GM21367 (cell line): ENCODE data around the gene TIMELESS.
"Not testable (repeated sequence)": the region's sequence is repeated elsewhere in the genome, so short reads cannot be mapped to it uniquely, and the experiment has no call there.

Source experiments
- ATAC-seq: cut with Tn5 transposase; IDR thresholded peaks from one replicate; pipeline ENCODE4 v1.9.1; 2021; ENCODE audit not compliant: unreplicated experiment

Gene TIMELESS

DNA sequence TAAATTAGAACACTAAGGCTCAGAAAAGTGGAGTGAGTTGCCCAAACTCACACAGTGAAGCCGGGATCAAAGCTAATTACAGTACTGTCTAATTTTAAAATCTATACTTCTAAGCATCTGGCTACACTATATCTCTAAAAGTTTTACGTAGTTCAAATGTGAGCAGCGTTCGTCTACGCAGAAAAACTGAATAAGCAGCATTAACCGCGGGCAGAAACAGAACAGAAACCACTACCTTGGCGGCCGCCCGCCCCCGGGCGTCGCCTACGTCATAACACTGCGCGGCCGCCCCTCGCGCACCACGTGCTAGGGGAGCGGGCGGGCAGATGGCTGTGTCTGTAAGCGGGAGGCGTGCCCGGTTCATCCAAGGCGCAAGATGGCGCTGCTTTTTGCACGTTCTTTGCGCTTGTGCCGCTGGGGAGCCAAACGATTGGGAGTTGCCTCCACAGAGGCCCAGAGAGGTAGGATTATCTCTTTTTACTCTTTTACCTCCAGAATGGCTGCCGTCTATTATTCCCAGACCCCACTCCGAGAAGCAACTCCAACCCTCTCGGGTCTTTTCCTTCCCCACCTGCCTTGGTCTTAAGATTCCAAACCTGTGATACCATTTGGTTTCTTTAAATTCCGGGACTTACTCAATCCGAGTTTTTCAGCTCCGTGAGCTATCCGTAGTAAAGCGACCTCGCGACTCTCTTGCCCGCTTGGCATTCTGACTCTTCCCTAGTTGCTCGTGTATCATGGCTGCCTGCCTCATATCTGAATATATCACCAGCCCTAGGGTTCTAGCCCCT, 19.2 kb upstream of the TIMELESS start, which contains the start of gene SPRYD4:
SPRYD4 (plus strand) TSS at position 363 of the 791 bp plus-strand sequence; CDS start at position 377, 14 bp downstream.
- ATAC-seq: peak; percentile 83

DNA sequence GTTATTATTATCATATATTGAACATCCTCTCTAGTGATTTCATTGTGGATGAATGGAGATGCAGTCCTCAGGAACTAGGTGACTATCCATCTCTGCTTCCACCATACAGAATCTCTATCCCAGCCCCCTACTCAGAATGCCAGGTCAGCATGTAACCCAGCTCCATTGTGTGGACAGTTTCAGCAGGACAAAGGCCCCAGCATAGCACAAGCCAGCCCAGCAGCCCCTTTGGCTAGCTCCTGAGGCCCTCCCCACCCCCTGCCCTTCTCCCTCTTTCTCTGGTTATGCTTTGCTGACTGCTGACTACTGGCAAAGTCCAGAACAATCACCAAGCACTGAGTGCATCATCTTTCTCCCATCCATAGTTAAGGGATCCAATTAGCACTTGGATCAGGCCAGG, 13.3 kb upstream of the TIMELESS start:
- no peak for ATAC-seq

DNA sequence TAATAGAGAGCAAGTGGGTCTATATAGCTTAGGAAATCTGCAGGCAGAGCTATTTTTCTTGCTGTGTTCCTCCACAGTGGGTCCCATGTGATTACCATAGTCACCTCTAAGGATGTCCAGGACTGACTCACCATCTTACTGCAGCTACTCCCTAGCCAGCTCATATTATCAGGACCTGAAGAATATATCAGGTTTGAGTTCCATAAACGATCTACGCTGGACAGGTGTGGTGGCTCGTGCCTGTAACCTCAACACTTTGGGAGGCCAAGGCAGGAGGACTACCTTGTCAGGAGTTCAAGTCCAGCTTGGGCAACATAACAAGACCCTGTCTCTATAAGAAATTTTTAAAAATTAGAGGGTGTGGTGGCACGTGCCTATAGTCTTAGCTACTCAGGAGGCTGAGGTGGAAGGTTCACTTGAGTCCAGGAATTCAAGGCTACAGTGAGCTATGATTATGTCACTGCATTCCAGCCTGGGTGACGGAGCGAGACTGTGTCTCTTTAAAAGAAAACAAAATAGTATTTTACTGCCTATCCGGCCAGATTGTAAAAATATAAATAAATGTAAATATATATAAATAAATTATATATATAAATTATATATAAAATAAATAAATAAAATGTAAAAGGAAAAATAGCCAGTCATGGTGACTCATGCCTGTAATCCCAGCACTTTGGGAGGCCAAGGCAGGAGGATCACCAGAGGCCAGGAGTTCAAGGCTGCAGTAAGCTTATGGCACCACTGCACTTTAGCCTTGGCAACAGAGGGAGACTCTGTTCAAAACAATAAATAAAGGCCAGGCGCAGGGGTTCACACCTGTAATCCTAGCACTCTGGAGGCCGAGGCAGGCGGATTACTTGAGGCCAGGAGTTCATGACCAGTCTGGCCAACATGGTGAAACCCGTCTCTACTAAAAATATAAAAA, 12.3 kb upstream of the TIMELESS start:
- no peak for ATAC-seq

DNA sequence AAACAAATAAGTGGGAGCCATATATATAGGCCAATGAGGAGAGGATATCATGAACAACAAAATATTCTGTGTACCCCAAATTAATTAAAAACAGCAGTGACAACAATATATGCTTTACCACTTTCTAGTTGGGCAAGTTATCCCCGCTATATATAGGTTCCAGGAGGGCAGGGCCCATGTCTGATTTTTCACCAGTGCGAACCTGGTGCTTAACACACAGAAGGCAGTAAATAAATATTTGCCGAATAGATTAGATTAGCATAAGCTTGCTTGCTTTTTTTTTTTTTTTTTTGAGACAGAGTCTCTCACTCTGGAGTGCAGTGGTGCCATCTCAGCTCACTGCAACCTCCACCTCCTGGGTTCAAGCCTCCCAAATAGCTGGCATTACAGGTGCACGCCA, 8.6 kb upstream of the TIMELESS start:
- no peak for ATAC-seq

DNA sequence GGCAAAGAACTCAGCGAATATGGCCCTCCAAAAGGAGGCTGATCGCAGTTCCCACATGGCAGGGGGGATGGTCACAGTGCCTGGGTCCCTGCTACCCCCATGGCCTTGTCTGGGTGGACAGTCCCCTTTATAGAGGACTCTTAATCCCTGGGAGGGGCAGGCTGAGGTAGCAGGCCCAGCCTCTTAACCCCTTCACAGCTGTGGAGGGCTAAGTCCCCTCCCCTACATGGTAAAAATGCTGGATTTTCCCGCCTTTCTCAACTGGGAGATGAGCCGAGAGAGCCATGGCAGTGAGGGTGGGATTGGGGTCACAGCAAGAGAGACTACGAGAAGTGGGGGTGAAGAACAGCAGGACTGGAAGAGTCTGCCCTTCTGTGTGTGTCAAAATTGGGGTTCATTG, 5.3 kb upstream of the TIMELESS start, which contains the start of gene MIP:
MIP (minus strand) TSS at position 101 of the 400 bp plus-strand sequence; CDS start at position 57, 44 bp downstream.
- no peak for ATAC-seq

DNA sequence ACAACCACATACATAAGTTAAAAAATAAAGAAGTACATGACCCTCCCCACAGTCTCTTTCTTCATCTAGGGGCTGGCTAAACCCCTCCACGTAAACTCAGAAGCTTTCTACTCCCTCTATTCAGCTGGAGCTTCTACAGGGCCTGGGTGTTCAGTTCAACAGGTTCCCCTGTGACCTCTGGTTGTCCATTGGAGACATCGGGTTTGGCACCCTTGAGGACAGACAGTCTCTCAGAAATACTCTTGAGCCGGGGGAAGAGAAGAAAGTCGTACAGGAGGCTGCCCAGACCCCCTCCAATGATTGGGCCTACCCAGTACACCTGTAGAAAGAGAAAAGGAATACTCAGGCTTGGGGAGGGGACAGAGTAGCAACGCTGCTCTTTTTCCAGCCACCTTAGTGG, 1.9 kb upstream of the TIMELESS start:
- ATAC-seq: no peak

DNA sequence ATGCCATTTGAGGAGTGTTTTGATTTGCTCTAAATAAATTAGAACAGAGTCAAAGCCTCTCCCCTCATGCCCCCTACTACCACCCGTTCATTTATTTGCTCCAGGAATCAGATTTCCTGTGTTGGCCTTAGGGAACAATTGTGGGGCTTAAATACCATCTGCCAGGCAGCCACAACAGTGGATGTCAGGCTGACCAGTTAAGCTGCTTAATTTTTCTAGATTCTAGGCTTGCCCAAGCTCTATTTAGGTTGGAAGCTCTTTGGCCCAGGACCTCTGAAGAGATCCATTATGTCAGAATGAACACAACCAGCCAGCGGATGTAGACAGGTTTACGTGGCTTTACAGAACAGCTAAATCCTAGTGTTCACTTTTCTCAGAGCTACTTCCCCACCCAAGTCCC, 1.0 kb upstream of the TIMELESS start:
- no peak for ATAC-seq

DNA sequence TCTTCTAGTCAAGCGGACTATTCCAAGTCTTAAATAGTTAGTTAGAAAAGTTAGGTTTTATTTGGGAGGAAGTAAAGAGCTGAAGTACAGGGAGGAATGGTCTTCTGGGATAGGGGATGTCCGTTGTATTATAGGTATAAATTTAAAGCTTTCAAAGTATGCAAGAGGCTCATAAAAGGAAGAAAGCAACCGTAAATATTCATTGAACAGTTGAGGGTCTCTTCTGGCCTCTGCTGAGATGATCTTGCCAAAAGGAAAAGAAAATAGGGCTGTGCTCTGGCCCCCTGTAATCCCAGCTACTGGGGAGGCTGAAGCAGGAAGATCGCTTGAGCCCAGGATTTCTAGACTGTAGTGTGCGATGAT, 377 bp upstream of the TIMELESS start:
- no peak for ATAC-seq

DNA sequence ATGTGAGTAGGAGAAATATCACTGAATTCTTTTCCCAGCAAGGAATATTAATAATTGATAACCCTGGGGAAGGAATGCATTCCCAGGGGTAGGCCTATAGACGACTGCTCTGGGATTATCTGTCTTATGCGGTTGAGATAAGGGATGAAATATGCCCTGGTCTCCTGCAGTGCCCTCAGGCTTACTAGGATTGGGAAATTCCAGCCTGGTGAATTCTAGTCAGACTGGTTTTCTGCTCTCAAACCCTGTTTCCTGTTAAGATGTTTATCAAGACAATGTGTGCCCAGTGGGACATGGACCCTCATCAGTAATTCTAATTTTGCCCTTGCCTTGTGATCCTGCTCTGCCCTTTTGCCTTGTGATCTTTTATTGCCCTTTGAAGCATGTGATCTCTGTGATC, 6.0 kb downstream of the TIMELESS start:
- ATAC-seq: not testable (repeated sequence)

DNA sequence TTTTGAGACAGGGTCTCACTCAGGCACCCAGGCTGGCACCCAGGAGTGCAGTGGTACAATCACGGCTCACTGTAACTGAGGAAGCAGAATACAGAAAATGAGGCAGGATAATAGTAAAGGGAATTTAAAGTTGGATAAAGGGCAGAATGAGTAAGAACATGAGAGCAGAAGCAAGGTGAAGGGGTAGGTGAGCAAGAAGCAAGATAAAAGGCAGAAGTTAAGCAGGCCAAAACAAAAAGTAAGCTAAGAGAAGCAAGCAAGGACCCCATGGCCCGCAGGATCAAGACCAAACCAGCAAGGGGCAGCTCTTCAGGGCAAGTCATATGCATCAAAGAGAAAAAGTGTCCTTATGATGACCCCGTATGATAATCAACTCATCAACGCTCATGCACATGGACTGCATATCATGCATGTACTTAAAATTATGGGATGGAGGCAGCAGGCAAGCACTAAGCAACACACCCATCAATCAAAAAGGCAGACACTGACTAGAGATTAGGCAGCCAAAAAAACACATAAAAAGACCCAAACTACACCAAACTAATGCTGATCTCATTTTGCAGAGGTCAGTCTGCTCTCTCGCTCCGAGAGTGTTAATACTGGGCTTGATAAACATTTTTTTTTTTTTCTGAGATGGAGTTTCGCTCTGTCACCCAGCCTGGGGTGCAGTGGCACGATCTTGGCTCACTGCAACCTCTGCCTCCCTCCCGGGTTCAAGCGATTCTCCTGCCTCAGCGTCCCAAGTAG, 11.6 kb downstream of the TIMELESS start:
- no peak for ATAC-seq

DNA sequence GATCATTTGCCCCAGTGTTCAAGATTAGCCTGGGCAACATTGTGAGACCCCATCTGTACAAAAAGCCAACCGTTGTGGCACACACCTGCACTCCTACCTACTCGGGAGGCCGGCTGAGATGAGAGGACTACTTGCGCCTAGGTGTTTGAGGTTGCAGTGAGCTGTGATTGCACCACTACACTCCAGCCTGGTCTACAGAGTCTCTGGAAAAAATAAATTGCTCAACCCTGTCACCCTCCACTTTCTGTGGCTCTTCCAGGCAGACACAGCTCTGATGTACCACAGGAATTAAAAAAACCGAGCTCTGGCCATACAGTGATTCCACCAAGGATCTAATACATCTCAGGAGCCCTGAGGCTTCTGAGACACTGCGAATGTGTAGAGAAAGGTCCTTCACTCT, 14.4 kb downstream of the TIMELESS start:
- ATAC-seq: no peak

DNA sequence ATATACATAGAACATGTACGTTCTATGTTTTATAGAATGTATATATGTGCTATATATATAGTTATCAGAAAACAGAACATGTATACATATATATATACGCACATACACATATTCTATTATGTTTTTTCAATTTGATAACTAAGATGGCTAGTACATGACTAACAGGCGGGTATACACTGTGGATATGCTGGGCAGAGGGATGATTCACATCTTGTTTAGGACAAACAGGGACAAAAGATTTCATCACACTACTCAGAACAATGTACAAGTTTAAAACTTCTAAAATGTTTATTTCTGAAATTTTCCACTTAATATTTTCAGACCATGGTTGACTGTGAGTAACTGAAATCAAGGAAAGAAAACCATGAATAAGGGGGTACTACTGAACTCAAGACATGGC, 17.4 kb downstream of the TIMELESS start:
- no peak for ATAC-seq

DNA sequence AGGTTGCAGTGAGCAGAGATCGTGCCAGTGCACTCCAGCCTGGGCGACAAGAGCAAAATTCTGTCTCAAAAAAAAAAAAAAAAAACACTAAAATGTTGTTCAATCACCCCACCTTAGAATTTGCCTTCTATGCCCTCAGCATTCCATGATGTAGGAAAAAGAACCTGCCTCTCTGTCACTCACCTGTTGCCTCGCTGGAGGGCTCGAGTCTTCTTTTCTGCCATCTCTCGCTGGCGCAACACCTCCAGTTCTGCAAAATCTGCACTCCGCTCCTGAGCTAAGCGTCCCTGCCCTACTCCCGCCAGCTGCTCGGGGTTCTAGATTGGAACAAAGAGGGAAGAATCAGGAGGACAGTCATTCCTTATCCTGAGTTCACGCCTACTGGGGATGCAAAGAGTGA, 17.9 kb downstream of the TIMELESS start:
- no peak for ATAC-seq

DNA sequence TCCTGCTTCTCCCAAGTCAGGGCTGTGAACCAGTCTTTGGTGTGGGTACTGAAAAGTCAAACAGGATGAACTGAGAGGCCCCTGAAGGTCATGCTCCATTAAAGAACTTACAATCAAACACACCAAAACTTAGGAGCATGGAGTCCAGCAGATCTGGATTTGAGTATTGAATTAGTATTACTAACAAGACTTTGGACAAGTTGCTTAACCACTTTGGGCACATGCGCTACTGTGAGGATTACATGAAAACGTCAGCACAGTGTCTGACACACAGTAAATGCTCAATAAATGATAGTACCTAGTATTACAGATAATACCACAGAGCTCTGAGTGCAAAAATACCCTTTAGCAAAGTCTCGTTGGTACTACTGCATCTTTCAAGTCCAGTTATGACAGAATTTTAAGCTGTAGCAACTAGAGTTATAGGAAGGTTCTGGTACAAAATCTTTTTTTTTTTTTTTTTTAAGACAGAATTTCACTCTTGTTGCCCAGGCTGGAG, 23.2 kb downstream of the TIMELESS start:
- no peak for ATAC-seq

DNA sequence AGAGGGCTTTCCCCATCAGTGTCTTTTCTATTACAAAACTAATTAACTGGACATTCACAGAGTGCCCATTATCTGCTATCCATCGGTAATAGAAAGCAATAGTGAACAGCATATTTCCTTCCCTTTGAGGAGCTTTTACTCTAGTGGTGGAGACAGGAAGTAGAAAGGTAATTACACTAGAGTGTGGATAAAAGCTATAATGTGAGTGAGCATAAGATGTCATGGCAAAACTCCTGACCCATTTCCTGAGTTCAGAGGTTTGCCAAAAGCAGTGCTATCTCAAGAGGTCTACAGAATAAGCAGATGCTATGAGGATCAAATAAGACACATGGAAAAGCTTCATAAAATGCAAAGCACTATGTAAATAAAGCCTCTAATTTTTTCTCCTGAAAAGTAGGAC, 24.0 kb downstream of the TIMELESS start:
- no peak for ATAC-seq

DNA sequence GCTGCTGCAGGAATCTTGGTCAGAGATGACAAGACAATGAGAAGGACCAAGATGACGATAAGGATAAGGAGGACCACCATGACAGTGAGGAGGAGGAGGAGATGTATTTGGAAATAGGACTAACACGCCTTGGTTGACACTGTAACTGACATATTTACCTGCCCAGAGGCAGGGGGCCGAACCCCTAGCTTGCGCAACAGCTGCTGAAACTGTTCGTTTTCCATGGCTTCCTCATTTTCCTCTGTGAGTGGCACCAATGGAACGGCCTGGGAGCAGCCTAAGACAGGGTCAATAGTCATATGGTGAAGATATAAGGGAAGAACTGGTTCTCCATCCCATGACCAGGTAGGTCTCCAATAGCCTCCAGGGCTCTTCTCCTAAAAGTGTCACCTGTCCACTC, 28.8 kb downstream of the TIMELESS start:
- ATAC-seq: no peak

DNA sequence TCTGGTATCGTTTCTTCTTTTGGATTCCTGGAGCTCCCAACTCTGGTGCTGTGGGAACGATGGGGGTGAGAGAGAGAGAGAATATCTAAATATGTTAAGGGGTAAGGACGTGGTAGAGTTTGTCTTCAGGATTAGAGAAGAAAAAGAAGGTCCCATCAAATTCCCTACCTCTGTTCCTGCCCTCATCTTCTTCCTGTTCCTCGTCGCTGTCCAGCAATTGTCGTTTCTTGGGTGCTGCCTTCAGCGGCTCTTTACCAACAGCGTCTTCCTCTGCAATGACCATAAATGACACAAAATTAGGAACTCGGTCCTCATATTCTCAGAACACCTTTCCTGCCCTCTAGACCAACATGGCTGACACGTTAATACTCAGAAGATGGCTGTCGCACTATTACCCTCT, 31.5 kb downstream of the TIMELESS start:
- ATAC-seq: no peak

DNA sequence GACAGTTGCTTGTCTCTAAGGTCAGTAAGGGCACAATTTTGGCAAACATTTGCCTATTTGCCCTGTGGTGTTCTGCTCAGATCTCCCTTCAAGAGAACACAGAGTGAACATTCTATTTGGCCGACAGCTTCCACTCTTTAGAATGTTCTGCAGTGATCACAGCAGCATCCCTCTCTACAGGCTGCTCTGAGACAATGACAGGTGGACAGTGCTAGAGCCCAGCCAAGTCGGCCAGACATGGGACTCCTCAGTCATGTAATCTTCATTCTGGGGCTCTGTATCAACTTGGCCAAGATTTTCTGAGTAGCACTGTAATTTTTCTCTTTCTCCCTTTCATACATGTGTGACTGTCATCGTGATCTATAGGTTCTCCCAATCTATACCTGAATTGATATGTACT, 34.8 kb downstream of the TIMELESS start:
- no peak for ATAC-seq

DNA sequence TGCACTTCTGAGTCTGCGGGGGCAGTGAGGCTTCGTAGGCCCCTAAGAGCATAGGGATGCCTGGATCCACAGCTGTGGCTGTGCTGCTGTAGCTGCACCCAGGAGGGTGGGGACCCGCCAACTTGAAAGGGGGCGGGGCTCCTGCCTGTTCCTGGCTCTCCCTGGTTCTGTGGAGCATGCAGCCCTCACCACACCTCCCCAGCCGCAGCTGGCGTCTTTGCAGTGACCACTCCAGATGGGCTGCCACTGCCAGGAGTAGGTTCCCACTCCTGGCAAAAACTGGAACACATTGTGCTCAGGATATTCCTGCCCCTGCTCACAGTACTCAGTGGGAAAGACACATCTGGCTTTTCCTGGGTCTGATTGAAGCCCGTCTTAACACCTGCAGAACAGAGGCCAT, 35.8 kb downstream of the TIMELESS start:
- no peak for ATAC-seq

DNA sequence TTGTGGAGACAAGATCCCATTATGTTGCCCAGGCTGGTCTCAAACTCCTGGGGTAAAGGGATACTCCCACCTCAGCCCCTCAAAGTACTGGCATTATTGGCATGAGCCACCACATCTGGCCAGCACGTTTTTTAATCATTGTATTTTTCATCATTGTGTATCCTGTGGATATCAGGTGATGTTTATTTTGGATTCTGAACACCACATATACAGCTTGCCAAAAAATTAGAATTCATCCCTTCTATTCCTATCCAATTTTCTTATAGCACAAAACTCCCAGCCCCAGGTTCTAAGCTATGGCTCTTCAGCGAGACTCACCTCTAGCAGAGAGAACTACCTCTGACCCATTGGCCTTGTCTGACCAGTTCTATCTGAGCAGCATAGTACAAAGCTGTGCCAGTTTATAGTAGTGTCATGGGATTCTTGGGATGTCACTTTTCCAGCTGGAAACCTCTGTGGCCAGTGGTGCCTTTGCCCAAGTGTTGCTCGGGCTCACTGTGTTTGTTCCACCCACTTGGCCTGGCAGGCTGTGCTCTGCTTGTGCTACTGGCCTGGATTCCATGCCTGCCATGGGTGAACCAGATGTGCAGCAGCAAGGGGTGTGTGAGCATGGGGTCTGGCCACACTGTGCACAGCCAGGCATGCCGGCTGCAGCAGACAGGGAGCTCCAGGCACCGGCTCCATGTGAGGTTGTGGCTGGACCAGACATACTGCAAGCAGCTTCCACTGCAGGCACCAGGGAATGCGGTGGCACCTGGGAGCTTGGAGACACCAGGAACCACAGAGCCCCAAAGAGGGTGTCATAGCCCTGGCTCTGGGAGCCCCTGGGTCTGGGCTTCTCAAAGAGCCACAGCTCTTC, 37.2 kb downstream of the TIMELESS start:
- ATAC-seq: no peak
